Measurements from ENCODE around the gene FCHO1.

FCHO1 gene

GRCh38 chr19:17721111-17721628, 30.1 kb upstream of the FCHO1 start:
- Histone ChIP-seq H3K36me3 (ENCODE audit: insufficient read depth, low read depth, low read length) (peaks cover 46% of the 10 kb centered on the region), H3K4me1 (ENCODE audit: insufficient read depth, low read length) (no peaks in the 10 kb centered on the region; the same call in 1 of the 2 replicates), H3K27me3 (ENCODE audit: insufficient read depth, low read length) (no peaks in the 10 kb centered on the region), H3K4me3 (ENCODE audit: low read length) (no peak overlapping the region), H3K9ac (ENCODE audit: low read depth, low read length) (no peak overlapping the region; the same call in 1 of the 2 replicates), H3K9me3 (ENCODE audit: insufficient read depth, low read depth, low read length) (no peaks in the 10 kb centered on the region), H3K27ac (ENCODE audit: low read length) (no peak overlapping the region)

- H3K4me1 ChIP-seq (ENCODE audit: insufficient read depth, low read length) = no peaks in the 10 kb centered on the region; the same call in 1 of the 2 replicates
- no peaks in the 10 kb centered on the region for H3K27me3 ChIP-seq (ENCODE audit: insufficient read depth, low read length)
- H3K9ac ChIP-seq (ENCODE audit: low read depth, low read length) = no peak overlapping the region
- no peak overlapping the region for H3K27ac ChIP-seq (ENCODE audit: low read length)
- H3K36me3 ChIP-seq (ENCODE audit: insufficient read depth, low read depth, low read length) = peaks cover 52% of the 10 kb centered on the region
- no peaks in the 10 kb centered on the region for H3K9me3 ChIP-seq (ENCODE audit: insufficient read depth, low read depth, low read length)
- no peak overlapping the region for H3K4me3 ChIP-seq (ENCODE audit: low read length)
Observed at GRCh38 chr19:17721821-17722220, 29.5 kb upstream of the FCHO1 start.

- Histone ChIP-seq H3K9me3 (ENCODE audit: insufficient read depth, low read depth, low read length) (no peaks in the 10 kb centered on the region), H3K27ac (ENCODE audit: low read length) (no peak overlapping the region), H3K4me1 (ENCODE audit: insufficient read depth, low read length) (no peaks in the 10 kb centered on the region; the same call in 1 of the 2 replicates), H3K27me3 (ENCODE audit: insufficient read depth, low read length) (no peaks in the 10 kb centered on the region), H3K4me3 (ENCODE audit: low read length) (no peak overlapping the region), H3K36me3 (ENCODE audit: insufficient read depth, low read depth, low read length) (peaks cover 61% of the 10 kb centered on the region), H3K9ac (ENCODE audit: low read depth, low read length) (no peak overlapping the region)
Observed at GRCh38 chr19:17722655-17723240, 28.5 kb upstream of the FCHO1 start.

GRCh38 chr19:17724655-17725054, 26.6 kb upstream of the FCHO1 start:
- Histone ChIP-seq H3K27me3 (ENCODE audit: insufficient read depth, low read length) (no peaks in the 10 kb centered on the region), H3K9me3 (ENCODE audit: insufficient read depth, low read depth, low read length) (no peaks in the 10 kb centered on the region), H3K9ac (ENCODE audit: low read depth, low read length) (no peak overlapping the region), H3K4me1 (ENCODE audit: insufficient read depth, low read length) (no peaks in the 10 kb centered on the region), H3K36me3 (ENCODE audit: insufficient read depth, low read depth, low read length) (peaks cover 80% of the 10 kb centered on the region), H3K4me3 (ENCODE audit: low read length) (no peak overlapping the region), H3K27ac (ENCODE audit: low read length) (no peak overlapping the region)

DNA sequence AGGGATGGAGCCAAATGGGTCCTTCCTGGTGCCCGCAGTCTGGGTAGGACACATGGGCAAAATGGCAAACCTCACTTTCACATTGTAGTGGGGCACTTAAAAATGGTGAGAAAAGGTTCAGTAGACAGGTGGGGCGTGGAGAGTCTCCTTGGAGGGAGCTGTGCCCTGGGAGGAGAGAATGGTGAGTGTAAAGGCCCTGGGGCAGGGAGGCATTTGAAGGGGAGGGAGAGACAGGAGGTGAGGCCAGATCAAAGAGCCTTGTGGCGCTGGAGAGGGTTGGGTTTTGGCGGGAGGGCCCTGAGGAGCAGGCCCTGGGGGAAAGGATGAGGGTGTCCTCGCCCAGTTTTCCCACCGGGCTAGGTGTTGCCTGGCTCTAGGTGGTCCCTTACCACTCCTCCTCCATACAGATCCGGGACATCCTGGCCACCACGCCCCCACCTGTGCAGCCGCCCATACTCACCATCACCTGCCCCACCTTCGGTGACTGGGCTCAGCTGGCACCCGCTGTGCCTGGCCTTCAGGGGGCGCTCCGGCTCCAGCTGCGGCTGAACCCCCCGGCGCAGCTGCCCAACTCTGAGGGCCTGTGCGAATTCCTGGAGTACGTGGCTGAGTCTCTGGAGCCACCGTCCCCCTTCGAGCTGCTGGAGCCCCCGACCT, 25.7 kb upstream of the FCHO1 start:
- H3K27me3 ChIP-seq (ENCODE audit: insufficient read depth, low read length) = no peaks in the 10 kb centered on the region
- no peaks in the 10 kb centered on the region for H3K4me1 ChIP-seq (ENCODE audit: insufficient read depth, low read length)
- H3K27ac ChIP-seq (ENCODE audit: low read length) = no peak overlapping the region
- H3K4me3 ChIP-seq (ENCODE audit: low read length) = no peak overlapping the region
- H3K9me3 ChIP-seq (ENCODE audit: insufficient read depth, low read depth, low read length) = no peaks in the 10 kb centered on the region
- no peak overlapping the region for H3K9ac ChIP-seq (ENCODE audit: low read depth, low read length)
- peaks cover 88% of the 10 kb centered on the region for H3K36me3 ChIP-seq (ENCODE audit: insufficient read depth, low read depth, low read length)

- Histone ChIP-seq H3K4me1 (ENCODE audit: insufficient read depth, low read length) (no peaks in the 10 kb centered on the region), H3K9me3 (ENCODE audit: insufficient read depth, low read depth, low read length) (no peaks in the 10 kb centered on the region), H3K9ac (ENCODE audit: low read depth, low read length) (no peak overlapping the region), H3K27ac (ENCODE audit: low read length) (no peak overlapping the region), H3K27me3 (ENCODE audit: insufficient read depth, low read length) (no peaks in the 10 kb centered on the region), H3K4me3 (ENCODE audit: low read length) (no peak overlapping the region), H3K36me3 (ENCODE audit: insufficient read depth, low read depth, low read length) (peaks cover 91% of the 10 kb centered on the region)
Observed at GRCh38 chr19:17726136-17726741, 25.0 kb upstream of the FCHO1 start.

- no peak overlapping the region for H3K4me3 ChIP-seq (ENCODE audit: low read length)
- no peaks in the 10 kb centered on the region for H3K27me3 ChIP-seq (ENCODE audit: insufficient read depth, low read length)
- H3K9ac ChIP-seq (ENCODE audit: low read depth, low read length) = no peak overlapping the region
- peaks cover 90% of the 10 kb centered on the region for H3K36me3 ChIP-seq (ENCODE audit: insufficient read depth, low read depth, low read length)
- H3K4me1 ChIP-seq (ENCODE audit: insufficient read depth, low read length) = no peaks in the 10 kb centered on the region
- H3K27ac ChIP-seq (ENCODE audit: low read length) = no peak overlapping the region
- H3K9me3 ChIP-seq (ENCODE audit: insufficient read depth, low read depth, low read length) = no peaks in the 10 kb centered on the region
Observed at GRCh38 chr19:17726964-17727773, 24.1 kb upstream of the FCHO1 start.

DNA sequence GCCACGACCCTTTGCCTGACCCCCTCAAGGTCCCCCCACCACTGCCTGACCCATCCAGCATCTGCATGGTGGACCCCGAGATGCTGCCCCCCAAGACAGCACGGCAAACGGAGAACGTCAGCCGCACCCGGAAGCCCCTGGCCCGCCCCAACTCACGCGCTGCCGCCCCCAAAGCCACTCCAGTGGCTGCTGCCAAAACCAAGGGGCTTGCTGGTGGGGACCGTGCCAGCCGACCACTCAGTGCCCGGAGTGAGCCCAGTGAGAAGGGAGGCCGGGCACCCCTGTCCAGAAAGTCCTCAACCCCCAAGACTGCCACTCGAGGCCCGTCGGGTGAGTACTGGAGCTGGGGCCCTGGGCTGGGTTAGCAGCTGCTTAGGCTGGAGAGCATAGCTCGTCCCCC, 23.4 kb upstream of the FCHO1 start:
- no peaks in the 10 kb centered on the region for H3K9me3 ChIP-seq (ENCODE audit: insufficient read depth, low read depth, low read length)
- no peaks in the 10 kb centered on the region for H3K4me1 ChIP-seq (ENCODE audit: insufficient read depth, low read length)
- H3K36me3 ChIP-seq (ENCODE audit: insufficient read depth, low read depth, low read length) = peaks cover 91% of the 10 kb centered on the region
- no peak overlapping the region for H3K9ac ChIP-seq (ENCODE audit: low read depth, low read length)
- no peak overlapping the region for H3K27ac ChIP-seq (ENCODE audit: low read length)
- H3K27me3 ChIP-seq (ENCODE audit: insufficient read depth, low read length) = no peaks in the 10 kb centered on the region
- no peak overlapping the region for H3K4me3 ChIP-seq (ENCODE audit: low read length)

DNA sequence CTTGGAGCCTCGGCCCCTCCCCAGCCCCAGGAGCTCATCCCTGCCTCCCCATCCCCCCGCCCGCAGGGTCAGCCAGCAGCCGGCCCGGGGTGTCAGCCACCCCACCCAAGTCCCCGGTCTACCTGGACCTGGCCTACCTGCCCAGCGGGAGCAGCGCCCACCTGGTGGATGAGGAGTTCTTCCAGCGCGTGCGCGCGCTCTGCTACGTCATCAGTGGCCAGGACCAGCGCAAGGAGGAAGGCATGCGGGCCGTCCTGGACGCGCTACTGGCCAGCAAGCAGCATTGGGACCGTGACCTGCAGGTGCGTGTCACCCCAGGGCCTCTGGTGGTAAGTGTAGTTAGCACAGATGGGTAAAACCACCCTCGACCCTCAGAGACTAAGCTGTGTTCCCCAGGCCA, 18.1 kb upstream of the FCHO1 start:
- H3K27me3 ChIP-seq (ENCODE audit: insufficient read depth, low read length) = no peaks in the 10 kb centered on the region
- peaks cover 77% of the 10 kb centered on the region for H3K36me3 ChIP-seq (ENCODE audit: insufficient read depth, low read depth, low read length)

GRCh38 chr19:17734146-17734545, 17.1 kb upstream of the FCHO1 start:
- Histone ChIP-seq H3K27me3 (ENCODE audit: insufficient read depth, low read length) (no peaks in the 10 kb centered on the region), H3K4me3 (ENCODE audit: low read length) (no peak overlapping the region), H3K36me3 (ENCODE audit: insufficient read depth, low read depth, low read length) (peaks cover 67% of the 10 kb centered on the region), H3K27ac (ENCODE audit: low read length) (no peak overlapping the region), H3K9ac (ENCODE audit: low read depth, low read length) (no peak overlapping the region), H3K9me3 (ENCODE audit: insufficient read depth, low read depth, low read length) (no peaks in the 10 kb centered on the region), H3K4me1 (ENCODE audit: insufficient read depth, low read length) (no peaks in the 10 kb centered on the region; the same call in 1 of the 2 replicates)

More for the DNA sequence above, 18.1 kb upstream of the FCHO1 start:
- no peak overlapping the region for H3K9ac ChIP-seq (ENCODE audit: low read depth, low read length)
- no peaks in the 10 kb centered on the region for H3K4me1 ChIP-seq (ENCODE audit: insufficient read depth, low read length)
- no peaks in the 10 kb centered on the region for H3K9me3 ChIP-seq (ENCODE audit: insufficient read depth, low read depth, low read length)
- H3K27ac ChIP-seq (ENCODE audit: low read length) = no peak overlapping the region
- H3K4me3 ChIP-seq (ENCODE audit: low read length) = no peak overlapping the region

DNA sequence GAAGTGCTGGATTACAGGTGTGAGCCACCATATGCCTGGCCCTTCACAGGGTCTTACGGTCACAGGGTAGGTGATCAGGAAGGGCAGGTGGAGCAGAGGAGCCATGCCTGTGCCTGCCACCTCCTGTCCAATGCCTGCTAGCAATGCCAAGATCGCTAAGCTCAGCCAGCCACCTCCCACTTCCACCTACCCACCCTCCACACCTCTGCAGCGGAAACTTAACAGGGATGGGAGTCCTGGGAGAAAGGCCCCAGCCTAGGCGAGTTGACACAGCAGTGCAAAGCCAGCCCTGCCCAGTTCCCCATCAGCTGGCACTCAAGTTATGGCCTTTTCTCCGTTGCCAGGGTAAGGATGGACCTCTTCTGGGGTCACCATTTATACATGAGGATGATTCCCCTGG, 15.9 kb upstream of the FCHO1 start:
- H3K36me3 ChIP-seq (ENCODE audit: insufficient read depth, low read depth, low read length) = peaks cover 55% of the 10 kb centered on the region
- H3K4me1 ChIP-seq (ENCODE audit: insufficient read depth, low read length) = no peaks in the 10 kb centered on the region; the same call in 1 of the 2 replicates
- no peak overlapping the region for H3K9ac ChIP-seq (ENCODE audit: low read depth, low read length)
- H3K27me3 ChIP-seq (ENCODE audit: insufficient read depth, low read length) = no peaks in the 10 kb centered on the region
- H3K27ac ChIP-seq (ENCODE audit: low read length) = no peak overlapping the region
- no peaks in the 10 kb centered on the region for H3K9me3 ChIP-seq (ENCODE audit: insufficient read depth, low read depth, low read length)
- H3K4me3 ChIP-seq (ENCODE audit: low read length) = no peak overlapping the region
